Nucleus accumbens (tissue), 56 donors: ENCODE data around the gene B3GNT2.
"Not testable (repeated sequence)": the region's sequence is repeated elsewhere in the genome, so short reads cannot be mapped to it uniquely, and the experiment has no call there.

Source experiments
- DNase-seq, 56 donors: peaks; one replicate each; lab custom pipeline; 2025; lab: John Stamatoyannopoulos, UW

B3GNT2 gene

DNA sequence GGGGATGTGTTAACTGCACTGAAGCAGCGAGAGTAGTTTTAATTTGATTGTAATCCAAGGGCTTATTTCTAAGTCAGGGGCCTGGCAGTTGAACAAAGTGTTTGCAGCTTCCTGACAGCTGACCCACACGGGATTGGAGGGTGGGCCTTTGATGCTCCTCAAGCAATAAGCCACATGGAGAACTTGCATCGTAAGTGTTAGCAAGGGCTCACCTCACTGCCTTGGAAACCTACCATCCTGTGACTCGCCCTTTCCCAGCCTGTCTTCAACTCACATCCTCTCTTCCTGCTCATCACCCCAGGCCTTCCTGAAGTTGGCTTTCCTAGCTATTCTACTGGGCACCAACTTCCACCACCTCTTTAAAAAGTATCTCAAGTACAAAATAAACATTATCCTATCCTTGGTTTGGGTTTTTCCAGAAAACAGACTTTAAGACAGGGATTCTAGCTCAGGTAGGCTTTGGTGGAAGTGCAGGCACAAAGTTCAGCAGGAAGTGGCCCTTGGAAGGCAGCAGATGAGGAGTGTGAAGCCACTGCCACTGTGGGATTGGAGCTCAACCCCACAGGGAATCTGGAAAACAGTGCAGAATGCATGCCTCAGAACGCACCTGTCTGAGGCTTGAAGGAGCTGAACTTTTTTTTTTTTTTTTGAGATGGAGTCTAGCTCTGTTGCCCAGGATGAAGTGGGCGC is 31.6 kb downstream of the B3GNT2 start:
- DNase-seq, result no peak

DNA sequence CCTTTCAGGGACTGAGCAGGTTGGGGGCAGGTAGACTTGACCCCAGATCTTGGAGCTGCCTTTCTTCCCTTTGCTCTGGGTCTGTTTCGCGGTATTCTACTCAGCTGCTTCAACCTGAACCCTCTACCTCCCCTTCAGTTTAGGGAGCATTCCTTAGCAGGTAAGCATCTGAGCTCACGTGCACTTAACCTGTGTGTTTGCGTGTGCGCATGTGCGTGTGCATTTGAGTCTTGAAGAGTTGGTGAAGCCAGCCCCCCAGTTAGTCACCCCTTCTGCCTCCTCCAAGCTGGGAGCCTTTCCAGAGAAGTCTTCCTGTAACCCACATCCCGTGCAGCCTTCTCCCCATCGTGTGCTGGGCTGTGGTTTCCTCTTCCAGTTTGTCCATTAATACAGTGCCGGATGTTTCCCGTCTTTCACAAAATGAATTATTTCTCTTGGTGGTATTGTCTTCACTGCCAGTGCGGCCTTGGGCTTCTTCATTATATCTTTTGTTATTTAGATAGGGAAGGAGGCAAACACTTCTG is 33.2 kb downstream of the B3GNT2 start:
- DNase-seq, result no peak

DNA sequence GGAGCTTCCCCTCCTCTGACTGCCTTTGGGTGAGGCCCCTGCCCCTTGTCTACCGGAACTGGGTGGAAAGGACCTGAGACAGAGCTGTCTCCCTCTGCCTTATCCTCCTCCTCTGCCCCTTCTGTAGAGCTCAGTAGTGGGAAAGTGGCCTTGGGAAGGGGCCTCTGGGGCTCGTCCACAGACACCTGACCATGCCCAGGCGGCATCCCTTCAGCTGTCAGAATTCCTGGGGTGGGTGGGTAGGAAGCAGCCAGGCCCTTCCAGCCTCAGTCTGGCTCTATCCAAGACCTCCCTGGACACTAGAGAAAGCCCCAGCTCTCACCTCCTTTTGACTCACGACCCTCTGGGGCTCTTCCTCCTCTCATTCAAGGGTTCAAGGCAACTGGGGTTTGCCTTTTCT is 35.6 kb downstream of the B3GNT2 start:
- DNase-seq, result no peak

DNA sequence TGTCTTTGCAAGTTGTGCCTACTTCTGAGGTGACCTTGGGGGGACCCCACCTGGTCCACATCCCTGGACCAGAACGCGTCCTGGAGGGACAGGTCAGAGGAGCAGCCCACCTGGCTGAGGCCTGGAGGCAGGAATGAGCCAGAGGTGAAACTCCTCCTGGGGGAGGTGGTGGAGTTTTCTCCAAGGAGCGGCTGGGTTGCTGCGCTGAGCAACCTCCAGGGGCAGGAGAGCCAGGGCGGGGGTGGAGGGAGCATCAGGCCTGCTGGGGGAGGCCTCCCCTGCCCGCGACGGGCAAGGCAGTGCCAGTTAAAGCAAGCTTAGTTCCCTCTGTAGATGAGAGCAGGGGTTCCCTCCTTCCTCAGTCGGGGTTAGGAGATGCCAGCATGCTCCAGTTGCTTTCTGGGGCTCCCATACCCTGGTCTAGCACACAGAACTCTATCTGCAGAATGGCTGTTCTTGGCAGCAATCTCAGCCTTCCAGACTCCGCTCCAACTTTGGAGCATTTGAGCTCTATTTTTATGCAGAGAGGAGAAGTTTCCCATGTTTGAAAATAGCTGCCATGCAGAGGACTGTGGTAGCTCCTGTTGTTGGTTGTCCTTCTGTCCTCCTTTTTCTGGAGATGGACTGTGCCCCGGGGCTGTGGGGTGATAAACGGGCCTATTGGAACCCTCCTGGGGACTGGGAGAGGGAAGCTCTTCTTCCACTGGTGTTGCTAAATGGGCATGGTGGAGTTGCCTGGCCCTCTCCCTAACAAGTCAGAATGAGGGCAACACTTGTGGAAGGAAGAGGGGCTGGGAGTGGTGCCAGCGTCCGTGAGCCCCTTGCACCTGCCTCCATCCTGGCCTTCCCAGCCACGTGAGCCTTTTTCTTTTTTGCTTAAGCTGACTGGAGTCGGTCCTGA is 39.1 kb downstream of the B3GNT2 start:
- DNase-seq, result no peak

DNA sequence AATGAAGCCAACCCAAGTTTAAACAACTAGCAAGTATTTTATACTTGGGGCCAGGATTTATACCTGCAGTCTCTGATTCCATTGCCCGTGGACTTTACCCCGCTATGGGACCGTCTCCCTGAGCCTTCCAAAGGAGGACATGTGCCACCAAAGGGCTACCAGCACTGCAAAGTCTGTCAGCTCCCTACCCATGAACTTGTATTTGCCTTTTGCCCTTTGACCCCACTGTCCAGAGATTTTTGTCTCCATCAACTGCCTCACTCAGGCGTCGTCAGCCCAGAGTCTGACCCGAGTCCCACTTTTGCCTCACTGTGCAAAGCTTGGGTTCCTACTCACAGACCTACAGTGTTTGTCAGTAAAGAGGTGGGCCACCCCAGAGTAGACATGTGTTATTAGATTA is 40.6 kb downstream of the B3GNT2 start:
- DNase-seq, result no peak

DNA sequence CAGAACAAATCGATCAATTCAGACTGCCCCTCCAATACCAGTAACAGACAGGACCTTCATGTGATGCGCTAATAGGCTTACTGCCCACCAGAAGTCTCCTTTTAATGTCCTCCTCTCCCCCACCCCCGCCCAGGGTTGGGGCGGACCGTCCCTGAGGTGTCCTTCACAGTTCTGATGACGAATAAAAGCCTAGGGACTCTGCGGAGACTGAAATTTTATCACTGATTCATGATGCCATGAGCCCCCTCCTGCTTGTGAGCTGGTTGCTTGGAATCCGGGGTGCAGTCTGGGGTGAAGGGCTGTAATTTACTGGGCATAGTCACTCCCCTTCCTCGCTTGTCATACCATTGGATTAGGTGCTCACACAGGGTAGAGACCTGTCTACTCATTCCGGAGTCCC is 42.3 kb downstream of the B3GNT2 start:
- DNase-seq, result no peak

DNA sequence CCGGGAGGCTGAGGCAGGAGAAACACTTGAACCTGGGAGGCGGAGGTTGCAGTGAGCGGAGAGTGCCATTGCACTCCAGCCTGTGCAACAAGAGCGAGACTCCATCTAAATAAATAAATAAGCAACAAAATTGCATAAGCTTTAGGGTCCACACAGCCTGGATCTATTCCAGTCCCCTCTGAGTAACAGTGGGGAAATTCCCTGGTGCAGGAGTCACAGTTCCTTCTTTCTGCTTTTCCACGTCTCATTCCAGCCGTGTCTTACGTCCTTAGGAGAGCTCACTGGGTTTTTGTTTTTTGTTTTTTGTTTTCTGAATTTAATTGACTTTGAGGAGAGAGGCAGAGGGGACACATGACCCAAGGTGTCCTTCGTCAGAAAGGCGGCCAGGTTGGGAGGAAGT is 44.6 kb downstream of the B3GNT2 start:
- no peak for DNase-seq

DNA sequence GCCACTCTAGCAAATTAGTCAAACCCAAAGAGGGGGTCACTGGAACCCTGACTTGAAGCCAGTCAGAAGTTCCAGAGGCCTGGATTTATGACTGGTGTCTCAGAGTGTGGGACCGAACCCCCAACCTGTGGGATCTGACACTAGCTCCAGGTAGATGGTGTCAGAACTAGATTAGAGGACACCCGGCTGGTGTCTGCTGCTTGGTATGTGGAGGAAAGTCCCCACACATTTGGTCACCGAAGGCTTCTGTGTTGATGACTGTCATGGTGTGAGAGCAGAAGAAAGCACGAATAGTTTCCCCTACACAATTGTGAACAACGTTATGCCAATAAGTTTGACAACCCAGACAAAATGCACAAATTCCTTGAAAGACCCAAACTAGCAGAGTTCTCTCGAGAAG is 48.1 kb downstream of the B3GNT2 start:
- no peak for DNase-seq

DNA sequence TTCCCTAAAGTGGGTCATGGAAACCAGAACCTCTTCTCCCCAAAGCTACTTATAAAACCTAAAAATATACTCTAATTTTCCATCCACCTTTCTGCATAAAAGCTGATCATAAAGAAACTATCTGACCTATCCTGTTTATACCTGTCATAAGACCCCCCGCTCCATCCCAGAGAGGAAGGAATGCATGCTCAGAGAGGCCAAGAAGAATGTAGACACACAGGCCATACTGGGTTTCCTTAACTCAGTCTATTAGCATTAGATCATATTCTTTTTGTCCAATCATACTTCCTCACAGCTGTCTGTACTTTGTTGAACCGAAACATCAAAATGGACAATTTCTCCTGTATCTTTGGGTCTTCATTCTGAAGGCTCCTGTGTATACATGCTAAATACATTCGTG is 52.3 kb downstream of the B3GNT2 start:
- DNase-seq, result no peak

DNA sequence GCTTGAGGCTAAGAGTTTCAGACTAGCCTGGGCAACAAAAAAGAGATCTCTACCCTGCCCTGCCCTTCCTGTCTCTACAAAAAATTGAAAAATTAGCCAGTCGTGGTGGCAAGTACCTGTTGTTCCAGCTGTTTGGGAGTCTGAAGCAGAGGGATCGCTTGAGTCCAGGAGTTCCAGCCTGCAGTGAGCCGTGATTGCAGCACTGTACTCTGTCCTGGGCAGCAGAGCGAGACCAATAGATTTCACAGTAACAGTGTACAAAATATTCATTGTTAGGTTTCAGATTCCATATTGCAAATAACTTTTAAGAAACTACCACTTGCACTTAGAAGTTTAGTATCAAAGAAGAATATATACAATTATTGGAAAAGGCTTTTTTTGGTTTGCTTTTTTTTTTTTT is 54.3 kb downstream of the B3GNT2 start:
- no peak for DNase-seq

DNA sequence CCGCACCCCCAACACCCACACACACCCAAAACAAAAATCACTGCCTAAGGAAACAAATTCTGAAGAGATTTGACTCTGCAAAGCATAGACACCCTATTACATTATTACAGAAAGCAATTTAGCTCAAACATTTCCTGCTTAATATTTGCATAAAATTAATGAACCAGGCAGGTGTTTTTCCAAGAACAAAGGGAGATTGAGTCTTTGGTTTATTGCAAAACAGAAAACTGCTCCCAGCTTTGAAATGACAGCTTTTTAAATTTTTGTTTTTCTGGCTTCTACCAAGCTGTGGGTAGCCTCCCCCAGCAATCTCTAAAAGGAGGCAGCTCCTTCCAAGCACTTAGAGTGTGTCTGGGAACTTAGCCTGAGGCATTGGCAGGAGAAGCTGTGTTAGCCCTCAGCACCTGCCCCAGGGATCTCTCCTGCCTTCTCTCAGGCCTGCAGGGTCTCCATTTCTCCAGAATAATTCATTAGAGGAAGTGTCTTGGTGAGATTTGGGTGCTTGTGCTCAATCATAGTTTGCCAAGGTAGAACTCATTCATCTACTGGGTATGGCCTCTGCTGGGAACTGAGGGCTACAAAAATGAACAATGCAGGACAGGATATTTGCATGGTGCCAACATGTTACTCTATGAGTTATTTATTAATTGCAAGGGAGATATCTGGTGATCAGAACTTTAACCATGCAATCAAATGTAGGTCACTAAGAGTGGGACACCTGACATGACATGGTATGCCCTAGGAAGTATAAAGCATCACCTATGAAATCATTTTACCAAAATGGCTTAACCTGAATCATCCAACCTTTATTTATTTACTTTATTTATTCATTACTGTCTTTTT is 58.7 kb downstream of the B3GNT2 start:
- DNase-seq, result peak in 1 of 56 donors; percentile 2

DNA sequence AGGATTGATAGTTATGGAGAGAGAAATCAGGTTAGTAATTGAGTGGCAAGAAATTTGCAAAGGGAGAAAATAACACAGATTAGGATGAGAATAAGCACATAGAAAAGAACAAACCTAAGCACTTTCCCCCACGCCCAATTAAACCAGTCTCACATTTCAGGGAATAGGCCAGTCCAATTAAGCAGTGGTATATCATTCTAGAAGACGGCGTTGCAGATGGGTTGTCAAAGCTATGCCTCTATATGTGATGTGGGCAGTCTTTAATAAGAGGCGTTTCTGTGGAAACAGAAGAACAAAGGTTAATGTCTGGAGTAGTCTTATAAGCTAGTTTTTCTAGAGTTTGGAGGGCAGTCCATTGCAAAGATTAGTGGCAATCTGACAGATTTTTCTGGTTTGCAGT is 61.6 kb downstream of the B3GNT2 start:
- no peak for DNase-seq

DNA sequence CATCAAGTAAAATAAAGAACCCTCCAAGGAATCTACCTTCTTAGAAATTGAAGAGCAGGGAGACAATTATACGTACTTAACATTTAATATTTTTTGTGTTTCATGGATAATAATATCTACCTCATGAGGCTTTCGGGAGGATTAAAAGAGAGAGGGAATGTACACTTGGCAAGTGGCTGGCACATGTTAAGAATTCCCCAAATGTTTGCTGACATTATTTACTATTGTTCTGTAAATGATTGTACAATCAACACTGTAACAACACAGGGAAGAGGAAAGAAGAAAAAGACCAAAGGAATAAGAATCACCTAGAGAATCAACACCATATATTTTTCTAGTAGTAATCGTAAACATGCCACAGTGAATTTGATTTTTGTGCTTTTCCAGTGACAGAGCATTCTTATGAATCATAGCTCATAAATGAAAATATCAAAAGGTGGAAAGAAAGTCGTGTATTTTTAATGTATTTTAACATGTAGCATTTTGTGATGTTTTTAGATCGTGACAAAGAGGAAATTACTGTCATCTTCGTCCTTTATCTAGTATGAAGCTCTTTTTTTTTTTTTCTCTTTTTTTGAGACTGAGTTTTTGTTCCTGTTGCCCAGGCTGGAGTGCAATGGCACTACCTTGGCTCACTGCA is 67.3 kb downstream of the B3GNT2 start:
- no peak for DNase-seq

DNA sequence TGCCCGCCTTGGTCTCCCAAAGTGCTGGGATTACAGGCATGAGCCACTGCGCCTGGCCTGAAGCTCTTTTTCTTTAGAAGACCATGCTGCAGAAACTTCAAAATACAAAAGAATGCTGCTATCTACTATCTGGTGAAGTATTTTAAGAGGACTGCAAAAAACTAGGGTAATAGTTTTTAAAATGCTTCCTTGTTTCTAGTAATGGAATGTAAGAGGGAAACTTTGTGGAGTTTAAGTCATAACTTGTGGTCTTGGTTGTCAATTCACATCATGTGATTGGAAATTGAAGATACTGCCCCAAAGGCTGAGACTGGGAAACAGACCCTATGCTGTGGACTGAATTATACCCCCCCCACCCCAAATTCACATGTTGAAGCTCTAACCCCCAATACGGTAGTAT is 68.3 kb downstream of the B3GNT2 start:
- DNase-seq, result no peak

DNA sequence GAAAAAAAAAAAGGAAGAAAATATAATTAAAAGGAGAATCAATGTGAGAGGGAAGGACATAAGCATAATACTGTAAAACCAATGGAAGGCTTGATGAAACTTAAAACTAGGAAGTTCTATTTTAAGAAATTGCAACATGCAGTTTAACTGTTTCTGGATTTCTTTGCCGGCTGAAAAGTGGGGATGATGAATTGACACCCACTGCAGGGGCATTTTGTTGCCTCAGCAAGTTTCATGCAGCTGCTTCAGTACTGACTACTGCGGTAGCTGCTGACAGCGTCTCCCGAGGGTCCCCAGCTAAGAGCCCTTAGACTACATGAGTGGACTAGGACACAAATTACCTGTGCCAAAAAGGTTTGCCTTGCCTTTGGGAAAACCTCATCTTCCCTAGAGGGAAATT is 69.2 kb downstream of the B3GNT2 start:
- no peak for DNase-seq

DNA sequence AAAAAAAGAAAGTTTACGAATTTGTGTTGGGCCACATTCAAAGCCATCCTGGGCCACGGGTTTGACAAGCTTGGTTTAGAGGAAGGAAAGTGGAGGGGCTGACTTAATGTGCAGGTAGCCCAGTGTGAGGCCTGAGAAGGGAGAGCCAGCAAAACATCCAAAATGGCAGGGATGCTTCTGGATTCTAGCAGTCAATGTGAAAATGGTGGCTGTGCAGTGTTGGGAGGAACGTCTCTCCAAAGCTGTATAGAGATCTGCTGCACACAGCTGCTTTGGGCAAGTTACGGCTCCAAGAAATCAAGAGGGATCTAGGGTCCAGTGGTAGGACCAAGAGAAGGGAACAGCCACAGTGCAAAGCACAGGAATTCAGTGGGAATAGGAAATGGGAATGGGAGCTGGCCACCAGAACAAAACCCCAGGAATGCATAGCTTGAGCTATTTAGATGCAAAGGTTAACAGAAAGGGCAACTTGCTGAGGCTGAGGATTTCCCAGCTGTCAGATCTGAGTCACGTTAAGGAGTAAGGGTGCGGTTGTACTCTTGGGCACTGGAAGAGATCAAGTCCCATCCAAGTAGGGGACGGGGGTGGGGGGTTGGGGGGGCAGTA is 70.6 kb downstream of the B3GNT2 start:
- no peak for DNase-seq

DNA sequence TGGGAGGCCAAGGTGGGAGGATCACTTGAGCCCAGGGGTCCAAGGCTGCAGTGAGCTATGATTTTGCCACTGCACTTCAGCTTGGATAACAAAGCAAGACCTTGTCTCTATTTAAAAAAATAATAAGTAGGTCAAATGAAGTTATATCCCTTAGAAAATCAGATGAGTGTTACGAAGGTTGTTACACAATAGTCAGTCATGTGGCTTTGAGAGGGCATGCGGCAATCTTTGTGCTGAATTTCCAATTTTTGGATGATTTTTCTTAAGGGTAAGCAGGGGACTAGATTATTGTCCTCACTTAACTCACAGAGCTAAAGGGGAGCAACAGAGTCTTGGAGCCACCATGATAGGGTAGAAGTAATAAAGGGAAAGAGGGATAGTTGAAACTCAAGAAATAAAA is 71.8 kb downstream of the B3GNT2 start:
- DNase-seq, result no peak

DNA sequence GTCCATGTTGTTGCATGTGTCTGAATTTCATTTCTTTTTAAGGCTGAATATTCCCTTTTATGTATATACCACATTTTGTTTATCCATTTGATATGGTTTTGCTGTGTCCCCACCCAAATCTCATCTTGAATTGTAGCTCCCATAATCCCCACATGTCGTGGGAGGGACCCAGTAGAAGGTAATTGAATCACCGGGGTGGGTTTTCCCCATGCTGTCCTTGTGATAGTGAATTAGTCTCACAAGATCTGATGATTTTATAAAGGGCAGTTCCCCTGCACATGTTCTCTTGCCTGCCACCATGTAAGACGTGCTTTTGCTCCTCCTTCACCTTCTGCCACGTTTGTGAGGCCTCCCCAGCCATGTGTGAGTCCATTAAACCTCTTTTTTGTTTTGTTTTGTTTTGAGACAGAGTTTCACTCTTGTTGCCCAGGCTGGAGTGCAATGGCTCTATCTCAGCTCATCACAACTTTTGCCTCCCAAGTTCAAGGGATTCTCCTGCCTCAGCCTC is 72.8 kb downstream of the B3GNT2 start:
- DNase-seq, result not testable (repeated sequence)

DNA sequence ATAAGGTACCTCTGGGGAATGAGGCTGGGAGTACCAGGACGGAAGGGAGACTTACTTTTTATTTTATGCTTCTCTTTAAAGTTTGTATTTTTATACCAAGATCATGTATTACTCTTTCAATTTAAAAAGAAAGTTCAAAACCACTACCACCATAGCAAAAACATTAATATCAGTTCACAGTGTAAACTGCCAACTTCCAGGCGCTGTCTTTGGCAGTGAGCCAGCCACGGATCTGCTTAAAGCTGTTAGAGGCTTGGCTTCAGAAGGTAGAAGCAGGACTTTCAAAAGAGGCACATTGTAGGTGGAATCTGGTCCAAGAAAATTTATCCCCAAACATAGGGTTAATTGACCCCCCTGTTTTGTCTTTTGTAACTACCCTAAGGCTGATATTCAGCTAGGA is 74.8 kb downstream of the B3GNT2 start:
- peak in 2 of 56 donors; percentile 1 to 8 for DNase-seq
